GM12892 (cell line): Measurements from ENCODE around the gene HDAC4.

Source experiments
- POLR2A ChIP-seq: IDR thresholded peaks from 2 replicates; pipeline ENCODE4 v1.6.1; 2011; ENCODE audit warnings: low read depth, low read length, control low read depth
- TAF1 ChIP-seq: IDR thresholded peaks from 2 replicates; pipeline ENCODE4 v1.6.1; 2011; ENCODE audit warnings: low read depth, mild to moderate bottlenecking, control low read depth, low read length, borderline replicate concordance

DNA sequence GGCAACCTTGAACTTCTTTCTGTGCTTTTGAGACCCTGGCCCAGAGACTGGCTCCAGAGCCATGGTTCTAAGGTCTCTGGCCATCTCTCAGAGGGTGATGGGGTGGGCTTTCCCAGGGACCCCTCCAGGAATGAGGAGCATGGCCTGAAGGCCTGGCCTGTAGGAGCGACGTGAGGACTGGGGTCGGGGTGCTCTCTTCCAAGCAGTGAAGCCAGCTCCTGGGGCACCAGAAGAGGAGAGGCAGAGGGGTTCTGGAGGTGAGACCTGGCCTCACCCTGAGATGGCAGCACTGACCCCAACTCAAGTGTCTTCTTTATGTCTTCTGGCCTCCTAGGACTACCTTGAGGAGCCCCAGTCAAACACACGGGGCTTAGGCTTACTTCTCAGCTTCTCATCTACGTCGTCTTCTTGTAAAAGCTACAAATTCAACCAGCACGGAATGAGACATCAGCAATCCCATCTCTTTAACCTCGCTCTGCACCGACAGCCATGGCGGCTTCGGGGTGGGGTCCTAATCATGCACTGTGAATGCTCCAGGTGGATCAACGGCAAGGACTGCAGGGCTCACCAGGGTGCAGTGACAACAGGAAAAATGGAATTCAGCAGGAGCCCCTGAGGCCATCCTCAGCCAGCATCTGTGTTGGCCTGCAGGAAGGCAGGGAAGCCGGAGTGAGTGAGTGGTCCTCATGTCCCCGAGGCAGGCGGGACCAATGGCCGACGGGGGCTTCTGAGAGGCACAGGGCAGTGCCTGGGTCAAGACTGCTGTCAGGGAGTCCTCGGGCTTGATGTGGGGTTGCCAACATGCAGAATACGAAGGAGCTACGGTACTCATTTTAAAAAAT, 214.1 kb downstream of the HDAC4 start:
- TF ChIP-seq POLR2A (no peak), TAF1 (no peak)
